ENCODE results near the gene DNAJC25.
"Not testable (repeated sequence)": the region's sequence is repeated elsewhere in the genome, so short reads cannot be mapped to it uniquely, and the experiment has no call there.

The DNAJC25 gene

DNA sequence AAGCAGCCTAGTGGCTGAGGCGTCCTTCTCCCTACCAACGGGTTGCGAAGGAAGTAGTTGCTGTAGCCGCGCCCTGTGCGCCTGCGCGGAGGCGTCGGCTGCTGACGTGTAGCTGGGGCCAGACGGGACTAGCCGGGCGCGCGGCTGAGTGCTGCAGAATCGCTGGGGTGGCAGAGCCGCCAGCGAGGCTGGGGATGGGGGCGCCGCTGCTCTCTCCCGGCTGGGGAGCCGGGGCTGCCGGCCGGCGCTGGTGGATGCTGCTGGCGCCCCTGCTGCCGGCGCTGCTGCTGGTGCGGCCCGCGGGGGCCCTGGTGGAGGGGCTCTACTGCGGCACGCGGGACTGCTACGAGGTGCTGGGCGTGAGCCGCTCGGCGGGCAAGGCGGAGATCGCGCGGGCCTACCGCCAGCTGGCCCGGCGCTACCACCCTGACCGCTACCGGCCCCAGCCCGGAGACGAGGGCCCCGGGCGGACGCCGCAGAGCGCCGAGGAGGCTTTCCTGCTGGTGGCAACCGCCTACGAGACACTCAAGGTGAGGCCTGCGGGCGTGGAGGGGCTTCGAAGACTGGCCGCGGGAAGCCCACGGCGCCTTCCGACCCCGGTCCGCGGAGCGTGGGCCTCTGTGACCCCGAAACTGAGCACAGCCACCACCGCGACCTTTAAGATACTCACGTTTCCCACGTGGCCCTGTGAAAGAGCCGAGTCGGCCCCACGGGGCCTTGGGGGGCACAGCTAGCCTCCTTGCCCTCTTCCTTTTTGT lies at the start of gene DNAJC25:
DNAJC25 (plus strand) TSS at position 121 of the 758 bp plus-strand sequence; CDS start at position 195, 74 bp downstream.
- DNase-seq = peak; percentile 92 to 99 (median 98)

- DNase-seq = no peak
Observed at GRCh38 chr9:111582888-111583287, 48.2 kb upstream of the DNAJC25 start.

GRCh38 chr9:111586378-111586777 lies 44.8 kb upstream of the DNAJC25 start:
- DNase-seq = no peak

GRCh38 chr9:111588846-111589245 lies 42.3 kb upstream of the DNAJC25 start:
- no peak for DNase-seq

GRCh38 chr9:111597852-111598732 lies 33.0 kb upstream of the DNAJC25 start:
- DNase-seq = peak; percentile 17 to 85 (median 70)

DNA sequence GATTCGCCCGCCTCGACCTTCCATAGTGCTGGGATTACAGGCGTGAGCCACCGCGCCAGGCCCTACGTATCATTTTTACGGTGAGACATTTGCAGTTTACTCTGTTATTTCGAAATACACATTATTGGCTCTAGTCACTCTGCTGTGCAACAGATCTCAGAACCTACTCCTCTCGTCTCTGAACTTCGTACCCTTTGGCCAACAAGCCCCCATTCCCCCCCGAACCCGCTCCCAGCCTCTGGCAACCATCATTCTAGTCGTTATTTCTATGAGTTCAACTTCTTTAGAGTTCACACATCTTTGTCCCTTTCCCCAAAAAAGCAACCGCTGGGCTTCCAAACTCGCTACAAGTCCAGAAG lies 32.4 kb upstream of the DNAJC25 start:
- DNase-seq = peak in 2 of 3 experiments; percentile 58 to 61

GRCh38 chr9:111599092-111599954 lies 31.8 kb upstream of the DNAJC25 start, which contains the start of gene PTGR1:
TSS of gene PTGR1 (minus strand) at chr9:111599647. CDS start at chr9:111597422, 2,225 bp downstream.
- DNase-seq = peak; percentile 29 to 64 (median 61)

DNA sequence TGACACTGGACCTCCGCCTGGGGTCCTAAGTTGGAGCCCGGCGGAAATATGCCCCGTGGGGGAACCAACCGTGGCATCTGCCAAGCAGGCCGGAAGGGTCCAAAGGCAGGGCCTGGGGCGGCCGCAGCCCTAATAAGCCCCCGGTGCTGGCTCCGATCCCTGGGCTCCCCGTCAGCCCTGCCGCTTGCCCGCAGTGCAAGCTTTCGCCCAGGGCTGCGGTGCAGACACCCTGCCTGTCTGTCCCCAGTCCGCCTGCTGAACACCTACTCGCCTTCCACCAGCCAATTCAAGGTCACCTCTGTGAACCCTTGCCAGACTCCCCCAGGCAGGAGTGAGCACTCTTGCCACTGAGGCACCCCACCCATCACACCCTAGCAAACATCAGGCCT lies 31.2 kb upstream of the DNAJC25 start:
- DNase-seq = no peak

- DNase-seq = no peak
Observed at GRCh38 chr9:111601237-111602018, 29.7 kb upstream of the DNAJC25 start.

DNA sequence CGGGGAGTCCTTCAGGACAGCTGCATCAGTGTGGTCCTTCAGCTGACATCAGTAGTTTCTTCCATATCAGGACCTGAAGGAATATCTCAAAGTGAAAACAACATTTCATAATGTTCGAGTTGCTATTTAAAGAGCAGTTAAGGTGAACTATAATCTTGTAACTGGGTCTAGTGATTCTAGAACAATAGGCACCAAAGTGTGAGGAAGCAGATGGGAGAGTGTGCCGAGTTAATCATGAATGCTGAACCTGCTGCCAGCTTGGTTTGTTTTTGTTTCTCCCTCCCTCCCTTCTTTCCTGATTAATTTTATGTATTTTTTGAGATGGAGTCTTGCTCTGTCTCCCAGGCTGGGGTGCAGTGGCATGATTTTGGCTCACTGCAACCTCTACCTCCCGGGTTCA lies 28.1 kb upstream of the DNAJC25 start:
- DNase-seq = no peak

DNA sequence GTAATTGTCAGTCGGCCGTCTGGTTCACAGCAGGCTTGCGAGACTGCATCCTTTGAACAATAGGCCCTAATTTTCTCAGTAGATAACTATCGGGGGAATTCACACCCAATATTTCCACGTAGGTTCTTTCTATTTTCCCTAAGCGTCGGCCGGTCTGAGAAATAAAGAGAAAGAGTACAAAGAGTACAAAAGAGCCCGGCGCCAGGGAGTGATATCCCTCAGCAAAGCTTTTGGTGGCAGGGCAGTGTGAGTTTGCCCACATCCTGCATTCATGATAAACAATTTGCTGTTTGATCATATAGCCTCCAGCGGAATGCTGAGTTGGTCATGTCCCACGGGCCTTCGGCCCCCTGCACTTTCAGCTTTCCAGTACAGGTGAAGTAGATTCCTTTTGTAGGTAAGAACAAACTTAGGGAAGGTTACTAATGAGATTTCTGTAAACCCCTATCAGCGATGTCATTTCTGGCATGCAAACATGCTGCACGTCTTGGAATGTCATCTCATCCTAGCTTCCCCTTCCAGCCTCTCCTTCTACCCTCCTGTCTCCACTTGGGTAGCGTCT lies 27.0 kb upstream of the DNAJC25 start:
- DNase-seq = peak in 1 of 3 experiments; percentile 16

DNA sequence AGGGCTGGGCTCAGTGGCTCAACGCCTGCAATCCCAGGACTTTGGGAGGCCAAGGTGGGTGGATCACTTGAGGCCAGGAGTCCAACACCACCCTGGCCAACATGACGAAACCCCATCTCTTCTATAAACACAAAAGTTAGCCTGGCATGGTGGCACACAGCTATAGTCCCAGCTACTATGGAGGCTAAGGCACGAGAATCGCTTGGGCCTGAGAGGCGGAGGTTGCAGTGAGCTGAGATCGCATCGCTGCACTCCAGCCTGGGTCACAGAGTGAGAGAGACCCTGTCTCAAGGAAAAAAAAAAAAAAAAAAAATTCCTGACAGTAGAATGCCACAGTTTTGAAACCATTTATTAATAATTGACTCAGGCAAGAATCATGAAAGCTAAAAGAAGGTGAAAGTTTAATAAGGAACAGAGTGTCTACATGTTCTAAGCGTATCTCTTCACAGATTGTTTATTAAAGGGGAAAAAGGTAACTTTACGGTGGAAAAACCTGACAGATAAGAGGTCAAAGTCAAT lies 26.0 kb upstream of the DNAJC25 start:
- no peak for DNase-seq

DNA sequence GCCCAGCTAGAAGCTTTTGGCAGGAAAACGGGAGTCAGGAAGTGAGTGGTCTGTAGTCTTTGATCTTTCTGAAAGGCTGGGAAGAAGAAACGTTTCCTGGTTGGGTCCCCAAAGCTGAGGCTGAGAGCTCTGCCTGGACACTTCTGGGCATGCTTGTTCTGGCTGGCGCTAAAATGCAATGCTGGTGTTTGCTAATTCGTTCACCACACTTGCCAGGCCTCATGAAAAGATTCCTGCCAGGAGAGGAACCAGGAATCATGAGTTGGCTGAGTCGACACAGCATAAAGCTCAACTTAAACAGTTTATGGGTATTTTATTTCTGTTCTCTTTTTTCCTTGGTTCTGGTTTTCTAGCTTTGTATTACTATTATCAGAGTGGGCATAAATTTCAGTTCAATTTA lies 21.0 kb upstream of the DNAJC25 start:
- DNase-seq = no peak

- no peak for DNase-seq
Observed at GRCh38 chr9:111610845-111611244, 20.3 kb upstream of the DNAJC25 start.

GRCh38 chr9:111613436-111614040 lies 17.6 kb upstream of the DNAJC25 start:
- no peak for DNase-seq

DNA sequence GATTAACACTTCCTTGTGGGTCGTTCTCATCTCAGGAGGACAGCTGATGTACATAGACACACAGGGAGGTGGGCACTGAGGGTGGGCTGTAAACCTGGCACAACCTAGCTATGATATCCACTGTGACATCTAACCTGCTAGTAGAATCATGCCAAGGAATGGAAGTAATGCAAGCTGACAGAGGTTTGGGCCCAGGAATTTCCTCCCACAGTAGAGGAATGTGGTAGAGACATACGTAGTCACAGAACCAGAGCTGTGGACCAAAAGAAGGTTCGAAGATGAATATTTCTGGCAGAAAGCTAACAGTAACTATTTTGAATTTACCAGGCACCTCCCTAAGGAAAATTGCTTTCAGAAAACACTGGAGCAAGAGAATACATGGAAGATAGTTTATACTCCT lies 15.2 kb upstream of the DNAJC25 start:
- DNase-seq = no peak

DNA sequence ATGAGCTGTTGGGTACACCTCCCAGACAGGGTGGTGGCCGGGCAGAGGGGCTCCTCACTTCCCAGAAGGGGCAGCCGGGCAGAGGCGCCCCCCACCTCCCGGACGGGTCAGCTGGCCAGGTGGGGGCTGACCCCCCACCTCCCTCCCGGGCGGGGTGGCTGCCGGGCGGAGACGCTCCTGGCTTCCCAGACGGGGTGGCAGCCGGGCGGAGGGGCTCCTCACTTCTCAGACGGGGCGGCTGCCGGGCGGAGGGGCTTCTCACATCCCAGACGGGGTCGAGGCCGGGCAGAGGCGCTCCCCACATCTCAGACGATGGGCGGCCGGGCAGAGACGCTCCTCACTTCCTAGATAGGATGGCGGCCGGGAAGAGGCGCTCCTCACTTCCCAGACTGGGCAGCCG lies 13.8 kb upstream of the DNAJC25 start:
- DNase-seq = not testable (repeated sequence)

DNA sequence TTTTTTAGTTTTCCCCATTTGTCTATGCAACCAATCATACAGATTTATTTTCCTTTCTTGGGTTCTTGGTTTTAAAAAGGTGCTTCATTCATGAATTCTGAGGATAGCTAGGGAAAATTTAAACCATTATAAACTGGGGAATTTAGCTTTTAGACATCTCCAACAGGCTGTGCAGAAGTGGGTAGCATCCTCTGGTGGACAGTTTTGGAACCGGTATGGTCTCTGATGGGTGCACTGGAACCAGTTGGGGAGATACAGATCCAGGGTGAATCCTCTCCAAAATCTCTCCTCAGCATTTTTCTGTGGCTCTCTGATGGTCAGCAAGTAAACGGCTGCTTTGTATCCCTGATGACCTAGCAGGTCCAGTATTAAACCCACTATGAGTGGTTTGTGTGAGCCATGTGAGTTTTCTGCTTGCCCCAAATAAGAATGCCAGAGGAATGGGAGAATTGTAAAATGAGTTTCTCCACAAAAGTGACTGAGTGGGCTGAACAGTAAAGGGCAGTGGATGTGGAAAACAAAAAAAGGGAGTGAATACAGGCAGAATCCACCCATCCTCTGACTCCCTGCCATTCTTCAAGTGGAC lies 9.1 kb upstream of the DNAJC25 start:
- peak in 1 of 3 experiments; percentile 17 for DNase-seq

- no peak for DNase-seq
Observed at GRCh38 chr9:111622626-111623025, 8.5 kb upstream of the DNAJC25 start.

GRCh38 chr9:111627260-111627963 lies 3.7 kb upstream of the DNAJC25 start:
- no peak for DNase-seq
